ENCODE measurements around the gene PIK3AP1. TPM values are rescaled to one million over a fixed set of nuclear protein-coding genes. Genes with fewer than 3 reads are reported as not detected.

Gene PIK3AP1
- total RNA-seq, 1 experiment from 2014 or later, result 7.1 TPM

GRCh38 chr10:96570983-96571964, 149.0 kb downstream of the PIK3AP1 start:
- Histone ChIP-seq H3K36me3 (ENCODE audit: control insufficient read depth in 1 of 2, insufficient read depth in 2 of 2, low read length in 2 of 2) (peaks cover 4 to 6% of the 10 kb centered on the region in 2 experiments; a peak in 2 of 4 replicates), H3K9me2 (ENCODE audit: insufficient read depth) (no peaks in the 10 kb centered on the region), H4K20me1 (ENCODE audit: insufficient read depth) (peaks cover 30% of the 10 kb centered on the region; the same call in 1 of the 2 replicates), H3K27me3 (ENCODE audit: insufficient read depth, low read length) (no peaks in the 10 kb centered on the region), H2AFZ (ENCODE audit: low read depth, low read length, poor library complexity, severe bottlenecking) (no peak overlapping the region), H3K4me1 (ENCODE audit: control insufficient read depth in 1 of 2, insufficient read depth in 2 of 2, low read length in 2 of 2) (no peaks in the 10 kb centered on the region), H3K9ac (ENCODE audit: low read length) (no peak overlapping the region), H3K79me2 (ENCODE audit: insufficient read depth, low read length) (peaks cover 99% of the 10 kb centered on the region), H3K4me2 (ENCODE audit: low read length) (no peak overlapping the region), H3K4me3 (replicated peaks in 1 of 2; ENCODE audit: low read depth in 1 of 2, low read length in 2 of 2) (no peak overlapping the region), H3K27ac (ENCODE audit: low read depth, low read length) (no peak overlapping the region), H3K9me3 (ENCODE audit: control insufficient read depth in 1 of 2, insufficient read depth in 1 of 2, low read depth in 1 of 2, low read length in 2 of 2) (no peaks in the 10 kb centered on the region)
- no TSS peak for BruUV-seq (replicated peaks)
- TF ChIP-seq POLR2A (IDR thresholded peaks at IDR 0.05; ENCODE audit: borderline replicate concordance, extremely low read depth, insufficient read depth, insufficient read length), result no peak
- TF ChIP-seq SP1 (IDR thresholded peaks at IDR 0.05; ENCODE audit: low read depth), result no peak
- TF ChIP-seq RAD21 (IDR thresholded peaks at IDR 0.05; ENCODE audit: low read depth), result no peak
- no peak for TF ChIP-seq CBX3 (IDR thresholded peaks at IDR 0.05; ENCODE audit: low read depth)
- no peak for TF ChIP-seq EZH2phosphoT487 (IDR thresholded peaks at IDR 0.05; ENCODE audit: borderline replicate concordance)
- TF ChIP-seq ZFX (IDR thresholded peaks at IDR 0.05), result no peak
- TF ChIP-seq EZH2 (IDR thresholded peaks at IDR 0.05), result no peak
- TF ChIP-seq POLR2AphosphoS5 (IDR thresholded peaks at IDR 0.05; ENCODE audit: low read depth, low read length), result no peak
- no peak for TF ChIP-seq ZNF274 (IDR thresholded peaks at IDR 0.05; ENCODE audit: low read depth, low read length)
- TF ChIP-seq JUND (IDR thresholded peaks at IDR 0.05), result no peak
- TF ChIP-seq YY1 (IDR thresholded peaks at IDR 0.05; ENCODE audit: extremely low read depth, insufficient replicate concordance, low read depth, low read length), result no peak
- intact Hi-C loops (cut with micrococcal nuclease), result no loop called here
- RAD21 ChIA-PET (ENCODE audit: low non-redundant PET in 1 of 2, low total read pairs in 2 of 2, uncharacterized antibody in 2 of 2, unreplicated experiment in 2 of 2), result no interaction called here
- ATAC-seq (no peak), DNase-seq (ENCODE audit: low read depth, low spot score) (no peak)
- POLR2A ChIA-PET, result no interaction called here
- CTCF ChIA-PET, result no interaction called here

Measured in HCT116 (cell line).